IMR-90 (cell line): Measurements from ENCODE around the gene EIF2S1. TPM values are rescaled to one million over a fixed set of nuclear protein-coding genes. Genes with fewer than 3 reads are reported as not detected.

Source experiments
- ATAC-seq: fragments of 200-7000 bp; cut with Tn5 transposase; 2 replicates; pipeline ENCODE4 v1.9.1; 2020; ENCODE audit warnings: low read depth, mild to moderate bottlenecking, moderate library complexity
- BruUV-seq: library from RNA; stranded (reverse); fragments of 400-500 nt; replicated peaks from 2 replicates; lab custom pipeline; 2021; lab: Mats Ljungman, UMichigan
- CTCF ChIA-PET: fragments of 300-600 bp; formaldehyde crosslinking; extraction: SDS; loops from one replicate; lab custom pipeline; 2021; ENCODE audit warnings: antibody characterized with exemption; lab: Yijun Ruan, JAX
- POLR2A ChIA-PET: fragments of 300-600 bp; sonication (Branson Sonifier 250); formaldehyde crosslinking; loops from one replicate; lab custom pipeline; 2022; ENCODE audit warnings: antibody characterized with exemption; ENCODE audit not compliant: unreplicated experiment; lab: Charles Lee
- DNase-seq: peaks from one replicate; pipeline ENCODE4 v3.0.0; 2013
- H2AFZ ChIP-seq: replicated peaks from 2 replicates; pipeline ENCODE3; 2013; ENCODE audit warnings: low read length, mild to moderate bottlenecking; ENCODE audit not compliant: poor library complexity
- H2AK5ac ChIP-seq: 2 replicates; pipeline ENCODE4 v1.6.1; 2013; ENCODE audit warnings: low read depth, low read length, inconsistent platforms
- H2AK9ac ChIP-seq: replicated peaks from 2 replicates; pipeline ENCODE3; 2013; ENCODE audit warnings: mild to moderate bottlenecking, low read depth, low read length, moderate library complexity; ENCODE audit not compliant: poor library complexity
- H2BK120ac ChIP-seq: 2 replicates; pipeline ENCODE4 v1.6.1; 2013; ENCODE audit warnings: low read depth, low read length, inconsistent platforms
- H2BK15ac ChIP-seq: 3 replicates; pipeline ENCODE4 v1.6.1; 2013; ENCODE audit warnings: low read depth, low read length, inconsistent platforms
- H2BK20ac ChIP-seq: 2 replicates; pipeline ENCODE4 v1.6.1; 2013; ENCODE audit warnings: low read depth, mild to moderate bottlenecking, inconsistent platforms, low read length, moderate library complexity
- H2BK5ac ChIP-seq: 2 replicates; pipeline ENCODE4 v1.6.1; 2013; ENCODE audit warnings: mild to moderate bottlenecking, low read depth, low read length, inconsistent platforms; ENCODE audit not compliant: poor library complexity, severe bottlenecking
- H3K14ac ChIP-seq: replicated peaks from 2 replicates; pipeline ENCODE4 v1.6.1; 2013; ENCODE audit warnings: low read depth, low read length, inconsistent platforms
- H3K18ac ChIP-seq: 2 replicates; pipeline ENCODE4 v1.6.1; 2013; ENCODE audit warnings: low read depth, low read length, control low read depth
- H3K23ac ChIP-seq: 2 replicates; pipeline ENCODE4 v1.6.1; 2013; ENCODE audit warnings: low read depth, low read length, inconsistent platforms
- H3K27ac ChIP-seq: 2 replicates; pipeline ENCODE4 v1.5.1; 2013; ENCODE audit warnings: mild to moderate bottlenecking, control low read depth, low read length; ENCODE audit not compliant: insufficient read depth
- H3K27me3 ChIP-seq: 2 replicates; pipeline ENCODE4 v1.6.1; 2013; ENCODE audit warnings: low read length; ENCODE audit not compliant: control insufficient read depth, insufficient read depth
- H3K36me3 ChIP-seq: 2 replicates; pipeline ENCODE4 v1.6.1; 2013; ENCODE audit warnings: low read length, mixed read lengths; ENCODE audit not compliant: control insufficient read depth, insufficient read depth
- H3K4ac ChIP-seq: 2 replicates; pipeline ENCODE4 v1.6.1; 2013; ENCODE audit warnings: low read depth, low read length, inconsistent platforms
- H3K4me1 ChIP-seq: 2 replicates; pipeline ENCODE4 v1.6.1; 2013; ENCODE audit warnings: low read length, mixed read lengths; ENCODE audit not compliant: control insufficient read depth, insufficient read depth
- H3K4me2 ChIP-seq: 2 replicates; pipeline ENCODE4 v1.6.1; 2013; ENCODE audit warnings: low read depth, mild to moderate bottlenecking, control low read depth, low read length, moderate library complexity
- H3K4me3 ChIP-seq: 2 replicates; pipeline ENCODE4 v1.5.1; 2013; ENCODE audit warnings: low read depth, mild to moderate bottlenecking, control low read depth, low read length, moderate library complexity; ENCODE audit not compliant: insufficient read depth
- H3K56ac ChIP-seq: 2 replicates; pipeline ENCODE4 v1.6.1; 2013; ENCODE audit warnings: low read length, inconsistent platforms; ENCODE audit not compliant: insufficient read depth; ENCODE audit errors: extremely low read depth
- H3K79me1 ChIP-seq, 2 experiments: 2 replicates each; pipeline ENCODE4 v1.6.1; 2013; ENCODE audit warnings: low read length in 2 of 2, inconsistent platforms in 1 of 2, low read depth in 1 of 2
- H3K9ac ChIP-seq: 2 replicates; pipeline ENCODE4 v1.6.1; 2013; ENCODE audit warnings: low read depth, low read length, control low read depth
- H3K9me1 ChIP-seq: 2 replicates; pipeline ENCODE4 v1.6.1; 2013; ENCODE audit warnings: low read length, inconsistent platforms; ENCODE audit not compliant: insufficient read depth
- H3K9me3 ChIP-seq: 2 replicates; pipeline ENCODE4 v1.6.1; 2013; ENCODE audit warnings: low read length; ENCODE audit not compliant: control insufficient read depth, insufficient read depth
- H4K20me1 ChIP-seq: 2 replicates; pipeline ENCODE4 v1.6.1; 2013; ENCODE audit warnings: low read length, inconsistent platforms; ENCODE audit not compliant: insufficient read depth
- H4K5ac ChIP-seq: 2 replicates; pipeline ENCODE4 v1.6.1; 2013; ENCODE audit warnings: mild to moderate bottlenecking, low read depth, low read length, control low read depth
- H4K8ac ChIP-seq, 2 experiments: 2 replicates each; pipeline ENCODE4 v1.6.1; 2013; ENCODE audit warnings: low read depth in 2 of 2, low read length in 2 of 2, control low read depth in 1 of 2, inconsistent platforms in 1 of 2
- H4K91ac ChIP-seq: 2 replicates; pipeline ENCODE4 v1.6.1; 2013; ENCODE audit warnings: low read depth, low read length, inconsistent platforms; ENCODE audit not compliant: insufficient read depth
- CEBPB ChIP-seq: IDR thresholded peaks from 2 replicates; pipeline ENCODE4 v1.6.1; 2012; ENCODE audit warnings: low read depth, low read length, improper control_type of control experiment
- CHD1 ChIP-seq: IDR thresholded peaks from 2 replicates; pipeline ENCODE4 v1.6.1; 2012; ENCODE audit warnings: low read depth, low read length, improper control_type of control experiment
- FOS ChIP-seq: fragments of 150-350 bp; IDR thresholded peaks from 2 replicates; pipeline ENCODE4 v1.6.1; 2016; ENCODE audit warnings: low read depth, low read length
- NFE2L2 ChIP-seq: fragments of 150-350 bp; IDR thresholded peaks from 2 replicates; pipeline ENCODE4 v1.6.1; 2016; ENCODE audit warnings: low read depth, mild to moderate bottlenecking, low read length
- POLR2A ChIP-seq: IDR thresholded peaks from 2 replicates; pipeline ENCODE4 v1.6.1; 2012; ENCODE audit warnings: mild to moderate bottlenecking, low read depth, low read length
- RAD21 ChIP-seq: IDR thresholded peaks from 2 replicates; pipeline ENCODE4 v1.6.1; 2012; ENCODE audit warnings: low read length, improper control_type of control experiment
- WGBS, 2 experiments: methylation state at CpG; one replicate each; pipeline versions ENCODE4 v1.1.5 to v1.1.7; 2013; ENCODE audit warnings: missing lambda C conversion rate in 2 of 2; ENCODE audit not compliant: insufficient read length in 1 of 2; ENCODE audit errors: extremely low coverage in 2 of 2; 5-methylcytosine and 5-hydroxymethylcytosine counted together
- dilution Hi-C: fragments of 300-500 bp; cut with HindIII; formaldehyde crosslinking; loops from one replicate; pipeline ENCODE4 v1.14.3; 2018; ENCODE audit warnings: low sequenced_read_pairs; ENCODE audit not compliant: unreplicated experiment
- in situ Hi-C: fragments of 300-500 bp; cut with MboI; formaldehyde crosslinking; loops from 3 replicates; pipeline ENCODE4 v1.14.3; 2019; ENCODE audit warnings: low sequenced_read_pairs, inconsistent platforms, mixed read lengths
- intact Hi-C: fragments of 100-400 bp; cut with micrococcal nuclease; formaldehyde crosslinking; loops from 2 replicates; pipeline ENCODE4 v1.10.0; 2022
- polyA plus RNA-seq, 3 experiments: library from polyadenylated mRNA; depleted of rRNA; stranded (reverse); fragments of >200 nt; gene quantifications; 2 replicates each; pipeline ENCODE4 v1.2.3, GENCODE V29; 2012; ENCODE audit warnings: low replicate concordance in 1 of 3
- total RNA-seq: library from RNA; depleted of rRNA; stranded (reverse); fragments of >200 nt; gene quantifications from 2 replicates; pipeline ENCODE4 v1.2.3, GENCODE V29; 2012

Gene EIF2S1
- total and polyA plus RNA-seq, 2 of the 4 experiments (the other 2 are of a cell fraction): 57.9 to 125 TPM

GRCh38 chr14:67317822-67318221 is 42.3 kb upstream of the EIF2S1 start:
- Histone ChIP-seq H3K4me2 (no peak overlapping the region), H3K18ac (no peak overlapping the region), H2BK20ac (no peak overlapping the region), H3K36me3 (peaks cover 17% of the 10 kb centered on the region), H3K4ac (no peak overlapping the region), H3K23ac (no peak overlapping the region), H4K20me1 (no peaks in the 10 kb centered on the region), H2BK5ac (no peak overlapping the region), H2AFZ (no peak overlapping the region), H2BK15ac (no peak overlapping the region), H3K9me1 (no peaks in the 10 kb centered on the region), H3K9ac (no peak overlapping the region), H3K4me1 (no peaks in the 10 kb centered on the region), H2AK5ac (no peak overlapping the region), H3K27me3 (no peaks in the 10 kb centered on the region), H4K8ac (no peak overlapping the region), H4K5ac (no peak overlapping the region), H3K56ac (no peak overlapping the region), H4K91ac (no peak overlapping the region), H2BK120ac (no peak overlapping the region), H3K9me3 (no peaks in the 10 kb centered on the region), H3K27ac (no peak overlapping the region), H3K4me3 (no peak overlapping the region), H2AK9ac (no peak overlapping the region), H3K79me1 (no peaks in the 10 kb centered on the region; a peak in 1 of 4 replicates), H3K14ac (no peak overlapping the region)
- dilution Hi-C loops: no loop called here
- in situ Hi-C loops: no loop called here
- POLR2A ChIA-PET: no interaction called here
- DNase-seq (no peak), ATAC-seq (no peak)
- BruUV-seq: no TSS peak
- TF ChIP-seq NFE2L2 (no peak), CHD1 (no peak), RAD21 (no peak), CEBPB (no peak), FOS (no peak), POLR2A (no peak)
- intact Hi-C loops: no loop called here
- CTCF ChIA-PET: no interaction called here
- no CpG with 5 or more reads among the region's 1 CpG for WGBS, 2 experiments
